Measurements from ENCODE around the gene KAZN.

The KAZN gene

GRCh38 chr1:14925336-14926136 is 327.1 kb downstream of the KAZN start:
- DNase-seq: no peak

- no peak for DNase-seq
Measured at GRCh38 chr1:14926229-14926628, 327.7 kb downstream of the KAZN start.

GRCh38 chr1:14926818-14927575 is 328.5 kb downstream of the KAZN start:
- no peak for DNase-seq

- DNase-seq: no peak
Measured at GRCh38 chr1:14928412-14928811, 329.9 kb downstream of the KAZN start.

- DNase-seq: no peak
Measured at GRCh38 chr1:14928886-14929546, 330.5 kb downstream of the KAZN start.

- DNase-seq: peak; percentile 13
Measured at GRCh38 chr1:14929547-14930246, 331.2 kb downstream of the KAZN start.

GRCh38 chr1:14930247-14930965 is 331.9 kb downstream of the KAZN start:
- no peak for DNase-seq

- no peak for DNase-seq
Measured at GRCh38 chr1:14932034-14932638, 333.7 kb downstream of the KAZN start.

- no peak for DNase-seq
Measured at GRCh38 chr1:14934867-14935266, 336.4 kb downstream of the KAZN start.

GRCh38 chr1:14936815-14937214 is 338.3 kb downstream of the KAZN start:
- no peak for DNase-seq

GRCh38 chr1:14937288-14937949 is 338.9 kb downstream of the KAZN start:
- DNase-seq: no peak

GRCh38 chr1:14939527-14940284 is 341.2 kb downstream of the KAZN start:
- no peak for DNase-seq

GRCh38 chr1:14940285-14940870 is 341.9 kb downstream of the KAZN start:
- DNase-seq: no peak

GRCh38 chr1:14941864-14942263 is 343.4 kb downstream of the KAZN start:
- DNase-seq: no peak

- no peak for DNase-seq
Measured at GRCh38 chr1:14944471-14944985, 346.0 kb downstream of the KAZN start.

GRCh38 chr1:14945132-14946010 is 346.9 kb downstream of the KAZN start:
- DNase-seq: no peak

- DNase-seq: no peak
Measured at GRCh38 chr1:14946011-14946359, 347.5 kb downstream of the KAZN start.

- DNase-seq: no peak
Measured at GRCh38 chr1:14946684-14947238, 348.3 kb downstream of the KAZN start.

GRCh38 chr1:14947421-14947820 is 348.9 kb downstream of the KAZN start:
- no peak for DNase-seq
